ENCODE data around the gene NAA15.

DNA sequence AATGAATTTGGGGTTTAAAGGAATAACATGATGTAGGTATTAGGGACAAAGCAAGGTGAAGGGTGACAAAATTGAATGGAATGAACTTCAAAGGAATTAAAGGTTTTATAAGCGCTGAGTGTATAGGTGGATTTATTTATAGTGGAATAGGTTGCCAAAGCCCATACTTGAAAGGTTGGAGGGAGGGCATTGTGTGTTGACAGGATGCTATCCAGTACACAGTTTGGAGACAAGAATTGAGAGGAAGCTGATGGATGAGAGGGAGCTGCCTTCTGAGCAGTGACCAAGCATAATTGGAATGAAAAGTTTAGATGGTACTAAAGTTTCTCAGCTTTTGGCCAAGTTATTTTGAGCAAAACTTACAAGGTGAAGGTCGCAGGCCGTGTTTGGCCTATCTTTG is 100.1 kb downstream of the NAA15 start:
- TF ChIP-seq, protein P1, sequence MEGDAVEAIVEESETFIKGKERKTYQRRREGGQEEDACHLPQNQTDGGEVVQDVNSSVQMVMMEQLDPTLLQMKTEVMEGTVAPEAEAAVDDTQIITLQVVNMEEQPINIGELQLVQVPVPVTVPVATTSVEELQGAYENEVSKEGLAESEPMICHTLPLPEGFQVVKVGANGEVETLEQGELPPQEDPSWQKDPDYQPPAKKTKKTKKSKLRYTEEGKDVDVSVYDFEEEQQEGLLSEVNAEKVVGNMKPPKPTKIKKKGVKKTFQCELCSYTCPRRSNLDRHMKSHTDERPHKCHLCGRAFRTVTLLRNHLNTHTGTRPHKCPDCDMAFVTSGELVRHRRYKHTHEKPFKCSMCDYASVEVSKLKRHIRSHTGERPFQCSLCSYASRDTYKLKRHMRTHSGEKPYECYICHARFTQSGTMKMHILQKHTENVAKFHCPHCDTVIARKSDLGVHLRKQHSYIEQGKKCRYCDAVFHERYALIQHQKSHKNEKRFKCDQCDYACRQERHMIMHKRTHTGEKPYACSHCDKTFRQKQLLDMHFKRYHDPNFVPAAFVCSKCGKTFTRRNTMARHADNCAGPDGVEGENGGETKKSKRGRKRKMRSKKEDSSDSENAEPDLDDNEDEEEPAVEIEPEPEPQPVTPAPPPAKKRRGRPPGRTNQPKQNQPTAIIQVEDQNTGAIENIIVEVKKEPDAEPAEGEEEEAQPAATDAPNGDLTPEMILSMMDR (IDR thresholded peaks at IDR 0.05), result no peak
- TF ChIP-seq POLR2AphosphoS5 (IDR thresholded peaks at IDR 0.05), result no peak
- no peak for TF ChIP-seq POLR2A (IDR thresholded peaks at IDR 0.05)

Measured in stomach (tissue), 4 donors.